ENCODE data around the gene SKA2. TPM values are rescaled to one million over a fixed set of nuclear protein-coding genes. Genes with fewer than 3 reads are reported as not detected.
"Not testable (repeated sequence)": the region's sequence is repeated elsewhere in the genome, so short reads cannot be mapped to it uniquely, and the experiment has no call there.

The SKA2 gene
- total and polyA plus RNA-seq, 4 donors = 20.5 to 111 (median 27.5) TPM

DNA sequence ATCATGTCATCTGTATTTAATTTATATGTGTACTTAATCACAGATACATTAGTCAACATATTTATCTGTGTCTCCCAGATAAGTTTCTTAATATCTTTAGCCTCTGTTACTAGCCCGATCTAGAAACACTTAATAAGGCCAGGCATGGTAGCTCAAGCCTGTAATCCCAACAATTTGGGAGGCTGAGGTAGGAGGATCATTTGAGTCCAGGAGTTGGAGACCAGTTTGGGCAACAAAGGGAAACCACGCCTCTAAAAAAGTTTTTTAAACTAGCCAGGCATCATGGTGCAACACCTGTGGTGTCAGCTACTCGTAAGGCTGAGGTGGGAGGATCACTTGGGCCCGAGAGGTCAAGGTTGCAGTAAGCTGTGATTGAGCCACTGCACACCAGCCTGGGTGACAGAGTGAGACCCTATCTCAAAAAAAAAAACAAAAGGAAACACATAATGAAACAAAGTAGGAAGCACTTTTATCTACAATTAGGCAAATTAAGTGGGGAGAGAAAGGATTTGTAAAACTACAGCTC, 9.4 kb downstream of the SKA2 start:
- no peak overlapping the region for H3K27ac ChIP-seq (ENCODE audit: low read depth in 1 of 2, low read length in 2 of 2)
- H3K4me1 ChIP-seq (ENCODE audit: control insufficient read depth in 1 of 2, insufficient read depth in 2 of 2, low read length in 2 of 2) = no peaks in the 10 kb centered on the region
- H3K9me3 ChIP-seq (ENCODE audit: control insufficient read depth, low read length) = no peaks in the 10 kb centered on the region
- no peaks in the 10 kb centered on the region for H3K36me3 ChIP-seq (ENCODE audit: control insufficient read depth in 1 of 2, insufficient read depth in 2 of 2, low read length in 1 of 2)
- ATAC-seq (ENCODE audit: low FRiP score) (no peak), DNase-seq (no peak)
- WGBS, 2 donors = 91 to 96% methylated on average over 4 of the region's 4 CpGs
- intact Hi-C loops (cut with DNase I) = no loop called here
- no peaks in the 10 kb centered on the region for H3K27me3 ChIP-seq (ENCODE audit: control insufficient read depth in 1 of 2, insufficient read depth in 2 of 2, low read length in 1 of 2)
- no peak overlapping the region for H3K4me3 ChIP-seq (ENCODE audit: low read length in 2 of 2)

DNA sequence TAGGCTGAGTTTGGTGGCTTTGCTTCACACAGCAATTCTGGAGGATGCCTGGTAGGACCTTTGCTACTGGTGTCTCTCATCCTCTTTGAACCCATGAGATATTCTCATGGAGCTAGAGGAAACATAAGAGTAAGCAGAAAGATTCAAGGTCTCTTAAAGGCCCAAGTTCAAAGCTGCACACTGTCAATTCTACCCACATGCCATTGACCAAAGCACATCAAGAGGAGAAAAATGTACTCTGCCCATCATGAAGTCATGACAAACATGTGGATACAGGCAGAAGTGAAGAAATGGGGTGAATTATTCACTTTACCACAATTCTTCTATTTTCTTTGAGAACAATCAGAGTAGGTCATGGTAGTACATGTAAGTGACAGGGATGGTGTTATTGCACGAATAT, 13.1 kb downstream of the SKA2 start:
- no peaks in the 10 kb centered on the region for H3K4me1 ChIP-seq (ENCODE audit: control insufficient read depth in 1 of 2, insufficient read depth in 2 of 2, low read length in 2 of 2)
- intact Hi-C loops (cut with DNase I) = no loop called here
- no peak overlapping the region for H3K27ac ChIP-seq (ENCODE audit: low read depth in 1 of 2, low read length in 2 of 2)
- no peak for DNase-seq
- 95% methylated on average over 1 of the region's 1 CpG for WGBS, 2 donors
- no peaks in the 10 kb centered on the region for H3K27me3 ChIP-seq (ENCODE audit: control insufficient read depth in 1 of 2, insufficient read depth in 2 of 2, low read length in 1 of 2)
- H3K4me3 ChIP-seq (ENCODE audit: low read length in 2 of 2) = no peak overlapping the region
- no peak for ATAC-seq (ENCODE audit: low FRiP score)
- no peaks in the 10 kb centered on the region for H3K36me3 ChIP-seq (ENCODE audit: control insufficient read depth in 1 of 2, insufficient read depth in 2 of 2, low read length in 1 of 2)
- H3K9me3 ChIP-seq (ENCODE audit: control insufficient read depth, low read length) = no peaks in the 10 kb centered on the region

DNA sequence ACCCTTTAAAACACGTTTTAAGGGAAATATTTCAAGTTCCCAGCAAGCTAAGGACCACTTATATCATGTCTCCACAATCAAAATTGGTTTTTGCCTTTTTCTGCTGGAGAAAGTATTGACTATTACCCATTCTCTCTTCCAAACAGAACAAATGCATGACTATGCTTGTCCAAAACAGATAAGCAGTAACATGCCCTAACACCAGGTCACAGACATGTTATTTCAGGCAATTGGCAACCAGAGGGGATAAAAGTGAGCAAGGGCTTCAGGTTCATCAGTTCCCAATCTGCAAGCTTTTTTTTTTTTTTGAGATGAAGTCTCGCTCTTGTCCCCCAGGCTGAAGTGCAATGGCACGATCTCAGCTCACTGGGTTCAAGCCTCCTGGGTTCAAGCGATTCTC, 15.0 kb downstream of the SKA2 start:
- Histone ChIP-seq H3K9me3 (ENCODE audit: control insufficient read depth, low read length) (no peaks in the 10 kb centered on the region), H3K27ac (ENCODE audit: low read depth in 1 of 2, low read length in 2 of 2) (no peak overlapping the region), H3K4me1 (ENCODE audit: control insufficient read depth in 1 of 2, insufficient read depth in 2 of 2, low read length in 2 of 2) (no peaks in the 10 kb centered on the region), H3K4me3 (ENCODE audit: low read length in 2 of 2) (no peak overlapping the region), H3K36me3 (ENCODE audit: control insufficient read depth in 1 of 2, insufficient read depth in 2 of 2, low read length in 1 of 2) (no peaks in the 10 kb centered on the region), H3K27me3 (ENCODE audit: control insufficient read depth in 1 of 2, insufficient read depth in 2 of 2, low read length in 1 of 2) (no peaks in the 10 kb centered on the region)
- 92 to 93% methylated on average over 4 of the region's 4 CpGs for WGBS, 2 donors
- ATAC-seq (ENCODE audit: low FRiP score) (no peak), DNase-seq (no peak)
- intact Hi-C loops (cut with DNase I) = no loop called here

DNA sequence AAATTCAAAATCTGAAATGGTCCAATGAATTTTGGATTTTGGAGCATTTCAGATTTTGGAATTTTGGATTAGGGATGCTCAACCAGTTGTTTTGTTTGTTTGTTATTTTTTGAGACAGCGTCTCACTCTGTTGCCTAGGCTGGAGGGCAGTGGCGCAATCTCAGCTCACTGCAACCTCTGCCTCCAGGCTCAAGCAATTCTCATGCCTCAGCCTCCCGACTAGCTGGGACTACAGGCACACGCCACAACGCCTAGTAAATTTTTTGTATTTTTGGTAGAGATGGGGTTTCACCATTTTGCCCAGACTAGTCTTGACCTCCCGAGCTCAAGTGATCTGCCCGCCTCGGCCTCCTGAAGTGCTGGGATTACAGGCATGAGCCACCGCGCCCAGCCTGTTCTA, 16.6 kb downstream of the SKA2 start:
- H3K27ac ChIP-seq (ENCODE audit: low read depth in 1 of 2, low read length in 2 of 2); intact Hi-C loops (cut with DNase I); H3K36me3 ChIP-seq (ENCODE audit: control insufficient read depth in 1 of 2, insufficient read depth in 2 of 2, low read length in 1 of 2); ATAC-seq (ENCODE audit: low FRiP score); H3K4me3 ChIP-seq (ENCODE audit: low read length in 2 of 2); H3K9me3 ChIP-seq (ENCODE audit: control insufficient read depth, low read length); H3K27me3 ChIP-seq (ENCODE audit: control insufficient read depth in 1 of 2, insufficient read depth in 2 of 2, low read length in 1 of 2); DNase-seq; H3K4me1 ChIP-seq (ENCODE audit: control insufficient read depth in 1 of 2, insufficient read depth in 2 of 2, low read length in 2 of 2): not testable (repeated sequence)
- WGBS, 2 donors = 93 to 95% methylated on average over 10 of the region's 10 CpGs

DNA sequence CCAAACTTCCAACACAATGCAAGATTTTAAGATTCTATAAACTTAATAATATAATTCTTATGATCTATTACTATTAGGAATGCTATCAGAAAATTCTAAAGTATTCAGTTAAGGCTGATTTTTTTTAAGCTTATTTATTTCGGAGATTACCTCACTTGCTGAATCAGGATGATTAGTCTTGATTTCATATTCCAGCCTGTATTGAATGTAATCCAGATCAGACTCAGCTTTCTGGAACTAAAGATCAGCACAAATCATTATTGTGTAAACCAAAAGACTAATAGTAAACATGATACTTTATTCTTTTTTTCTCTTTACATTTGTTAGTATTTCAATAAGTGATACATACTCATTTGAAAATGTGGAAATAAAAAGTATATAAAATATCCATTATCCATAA, 23.9 kb downstream of the SKA2 start:
- no peaks in the 10 kb centered on the region for H3K36me3 ChIP-seq (ENCODE audit: control insufficient read depth in 1 of 2, insufficient read depth in 2 of 2, low read length in 1 of 2)
- DNase-seq (no peak), ATAC-seq (ENCODE audit: low FRiP score) (no peak)
- no peaks in the 10 kb centered on the region for H3K4me1 ChIP-seq (ENCODE audit: control insufficient read depth in 1 of 2, insufficient read depth in 2 of 2, low read length in 2 of 2)
- H3K27me3 ChIP-seq (ENCODE audit: control insufficient read depth in 1 of 2, insufficient read depth in 2 of 2, low read length in 1 of 2) = no peaks in the 10 kb centered on the region
- intact Hi-C loops (cut with DNase I) = no loop called here
- H3K4me3 ChIP-seq (ENCODE audit: low read length in 2 of 2) = no peak overlapping the region
- no peak overlapping the region for H3K27ac ChIP-seq (ENCODE audit: low read depth in 1 of 2, low read length in 2 of 2)
- no peaks in the 10 kb centered on the region for H3K9me3 ChIP-seq (ENCODE audit: control insufficient read depth, low read length)
- 77 to 79% methylated on average over 1 of the region's 1 CpG for WGBS, 2 donors

DNA sequence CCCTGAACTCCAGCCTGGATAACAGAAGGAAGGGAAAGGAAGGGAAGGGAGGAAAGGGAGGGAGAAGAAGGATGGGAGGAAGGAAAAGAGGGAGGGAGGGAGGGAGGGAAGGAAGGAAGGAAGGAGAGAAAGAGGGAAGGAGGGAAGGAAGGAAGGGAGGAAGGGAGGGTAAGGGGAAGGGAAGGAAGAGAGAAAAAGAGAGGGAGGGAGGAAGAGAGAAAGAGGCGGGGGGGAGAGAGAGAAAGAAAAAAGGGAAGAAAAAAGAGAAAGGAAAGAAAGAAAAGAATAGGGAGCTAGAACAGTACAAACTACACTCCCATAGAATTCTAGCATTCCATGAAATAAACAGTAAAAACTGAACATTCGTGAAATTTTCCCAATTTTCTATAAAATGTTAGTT, 25.2 kb downstream of the SKA2 start:
- H3K27me3 ChIP-seq (ENCODE audit: control insufficient read depth in 1 of 2, insufficient read depth in 2 of 2, low read length in 1 of 2) = no peaks in the 10 kb centered on the region
- ATAC-seq (ENCODE audit: low FRiP score) = no peak

DNA sequence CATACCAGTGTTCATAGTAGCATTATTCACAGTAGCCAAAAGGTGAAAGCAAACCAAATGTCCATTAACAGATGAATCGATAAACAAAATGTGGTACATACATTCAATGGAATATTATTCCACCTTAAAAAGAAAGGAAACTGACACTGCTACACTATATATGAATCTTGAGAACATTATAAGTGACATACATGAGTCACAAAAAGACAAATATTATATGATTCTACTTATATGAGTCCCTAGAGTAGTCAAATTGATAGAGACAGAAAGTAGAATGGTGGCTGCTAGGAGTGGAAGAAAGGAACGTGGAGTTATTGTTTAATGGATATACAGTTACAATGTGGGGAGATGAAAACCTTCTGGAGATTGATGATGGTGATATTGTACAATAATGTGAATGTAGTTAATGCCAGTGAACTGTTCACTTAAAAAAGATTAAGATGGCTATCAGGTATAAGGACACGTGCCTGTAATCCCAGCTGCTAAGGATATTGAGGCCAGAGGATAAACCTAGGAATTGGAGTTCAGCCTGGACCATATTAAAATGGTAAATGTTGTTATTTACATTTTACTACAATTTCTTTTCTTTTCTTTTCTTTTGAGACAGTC, 28.1 kb downstream of the SKA2 start:
- Histone ChIP-seq H3K36me3 (ENCODE audit: control insufficient read depth in 1 of 2, insufficient read depth in 2 of 2, low read length in 1 of 2) (no peaks in the 10 kb centered on the region), H3K9me3 (ENCODE audit: control insufficient read depth, low read length) (no peaks in the 10 kb centered on the region), H3K4me3 (ENCODE audit: low read length in 2 of 2) (no peak overlapping the region), H3K4me1 (ENCODE audit: control insufficient read depth in 1 of 2, insufficient read depth in 2 of 2, low read length in 2 of 2) (no peaks in the 10 kb centered on the region), H3K27me3 (ENCODE audit: control insufficient read depth in 1 of 2, insufficient read depth in 2 of 2, low read length in 1 of 2) (no peaks in the 10 kb centered on the region), H3K27ac (ENCODE audit: low read depth in 1 of 2, low read length in 2 of 2) (no peak overlapping the region)
- DNase-seq (no peak), ATAC-seq (ENCODE audit: low FRiP score) (no peak)
- WGBS, 2 donors = 62 to 76% methylated on average over 3 of the region's 3 CpGs
- intact Hi-C loops (cut with DNase I) = no loop called here

More for the DNA sequence above, 25.2 kb downstream of the SKA2 start:
- intact Hi-C loops (cut with DNase I) = no loop called here
- no peak for DNase-seq
- no peak overlapping the region for H3K27ac ChIP-seq (ENCODE audit: low read depth in 1 of 2, low read length in 2 of 2)
- no peak overlapping the region for H3K4me3 ChIP-seq (ENCODE audit: low read length in 2 of 2)
- H3K4me1 ChIP-seq (ENCODE audit: control insufficient read depth in 1 of 2, insufficient read depth in 2 of 2, low read length in 2 of 2) = no peaks in the 10 kb centered on the region
- WGBS, 2 donors = 50 to 74% methylated on average over 2 of the region's 2 CpGs
- no peaks in the 10 kb centered on the region for H3K36me3 ChIP-seq (ENCODE audit: control insufficient read depth in 1 of 2, insufficient read depth in 2 of 2, low read length in 1 of 2)
- no peaks in the 10 kb centered on the region for H3K9me3 ChIP-seq (ENCODE audit: control insufficient read depth, low read length)

DNA sequence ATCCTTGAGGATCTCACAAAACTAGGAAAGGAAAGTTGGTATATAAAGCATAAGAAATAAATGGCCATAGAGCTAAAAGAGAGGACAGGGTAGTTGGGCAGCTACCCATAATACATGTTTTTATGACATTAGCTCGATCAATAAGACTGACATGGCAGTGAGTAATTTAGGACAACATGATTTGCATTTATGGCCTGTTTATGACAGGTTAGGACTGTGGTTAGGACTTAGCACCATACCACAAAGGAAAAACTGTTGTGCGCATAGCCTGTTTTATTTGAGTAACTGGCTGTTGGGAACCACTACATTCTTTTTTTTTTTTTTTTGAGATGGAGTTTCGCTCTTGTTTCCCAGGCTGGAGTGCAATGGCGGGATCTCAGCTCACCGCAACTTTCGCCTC, 30.3 kb downstream of the SKA2 start:
- no peak for DNase-seq
- ATAC-seq (ENCODE audit: low FRiP score) = no peak
- Histone ChIP-seq H3K4me3 (ENCODE audit: low read length in 2 of 2) (no peak overlapping the region), H3K4me1 (ENCODE audit: control insufficient read depth in 1 of 2, insufficient read depth in 2 of 2, low read length in 2 of 2) (no peaks in the 10 kb centered on the region), H3K27me3 (ENCODE audit: control insufficient read depth in 1 of 2, insufficient read depth in 2 of 2, low read length in 1 of 2) (no peaks in the 10 kb centered on the region), H3K27ac (ENCODE audit: low read depth in 1 of 2, low read length in 2 of 2) (no peak overlapping the region), H3K9me3 (ENCODE audit: control insufficient read depth, low read length) (no peaks in the 10 kb centered on the region), H3K36me3 (ENCODE audit: control insufficient read depth in 1 of 2, insufficient read depth in 2 of 2, low read length in 1 of 2) (no peaks in the 10 kb centered on the region)
- 95% methylated on average over 6 of the region's 6 CpGs for WGBS, 2 donors
- intact Hi-C loops (cut with DNase I) = no loop called here

DNA sequence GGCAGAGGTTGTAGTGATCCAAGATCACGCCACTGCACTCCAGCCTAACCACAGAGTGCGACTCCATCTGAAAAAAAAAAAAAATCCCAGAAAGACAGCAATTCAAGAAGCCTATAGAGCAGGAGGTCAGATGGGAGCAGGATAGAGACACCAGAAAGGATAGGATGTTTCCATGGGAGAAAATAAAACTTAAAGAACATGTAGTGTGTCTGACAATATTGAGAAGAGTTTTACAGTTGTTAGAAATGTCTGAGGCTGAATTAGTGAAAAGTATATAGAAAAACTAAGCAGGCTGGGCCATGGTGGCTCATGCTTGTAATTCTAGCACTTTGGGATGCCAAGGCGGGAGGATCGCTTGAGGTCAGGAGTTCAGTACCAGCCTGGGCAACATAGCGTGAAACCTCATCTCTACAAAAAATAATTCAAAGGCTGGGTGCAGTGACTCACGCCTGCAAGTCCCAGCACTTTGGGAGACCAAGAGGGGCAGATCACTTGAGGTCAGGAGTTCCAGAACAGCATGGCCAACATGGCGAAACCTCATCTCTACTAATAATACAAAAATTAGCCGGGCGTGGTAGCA, 33.0 kb downstream of the SKA2 start:
- Histone ChIP-seq H3K27ac (ENCODE audit: low read depth in 1 of 2, low read length in 2 of 2) (no peak overlapping the region), H3K4me1 (ENCODE audit: control insufficient read depth in 1 of 2, insufficient read depth in 2 of 2, low read length in 2 of 2) (no peaks in the 10 kb centered on the region), H3K36me3 (ENCODE audit: control insufficient read depth in 1 of 2, insufficient read depth in 2 of 2, low read length in 1 of 2) (no peaks in the 10 kb centered on the region), H3K4me3 (ENCODE audit: low read length in 2 of 2) (no peak overlapping the region), H3K9me3 (ENCODE audit: control insufficient read depth, low read length) (no peaks in the 10 kb centered on the region), H3K27me3 (ENCODE audit: control insufficient read depth in 1 of 2, insufficient read depth in 2 of 2, low read length in 1 of 2) (no peaks in the 10 kb centered on the region)
- no peak for ATAC-seq (ENCODE audit: low FRiP score)
- no peak for DNase-seq
- intact Hi-C loops (cut with DNase I) = no loop called here
- 96 to 97% methylated on average over 9 of the region's 9 CpGs for WGBS, 2 donors
